SK-N-SH treated with all-trans-retinoic acid at 6 μM for 48 hours (cell line): ENCODE data around the gene TTC7B.

ENCODE experiments used
- RARB ChIP-seq: fragments of 250-450 bp; sonication (Bioruptor Pico); IDR thresholded peaks from 2 replicates; pipeline ENCODE4 v1.8.0; 2021; ENCODE audit warnings: mild to moderate bottlenecking, moderate library complexity
- TCF4 ChIP-seq: fragments of 250-450 bp; sonication (Bioruptor Pico); IDR thresholded peaks from 2 replicates; pipeline ENCODE4 v1.8.0; 2021; ENCODE audit warnings: mild to moderate bottlenecking, moderate library complexity, borderline replicate concordance
- ZFP3 ChIP-seq: fragments of 250-450 bp; sonication (Bioruptor Pico); IDR thresholded peaks from 2 replicates; pipeline ENCODE4 v1.5.0; 2020; ENCODE audit warnings: mild to moderate bottlenecking, moderate library complexity
- ZNF565 ChIP-seq: fragments of 450-650 bp; formaldehyde crosslinking; conservative IDR thresholded peaks from 2 replicates; pipeline ENCODE4 v1.5.0; 2020; ENCODE audit warnings: low read depth, mild to moderate bottlenecking, moderate library complexity
- TF ChIP-seq, protein P1 (sequence below): fragments of 250-450 bp; sonication (Bioruptor Pico); IDR thresholded peaks from 2 replicates; pipeline ENCODE4 v1.5.1; 2021; ENCODE audit warnings: mild to moderate bottlenecking, moderate library complexity

DNA sequence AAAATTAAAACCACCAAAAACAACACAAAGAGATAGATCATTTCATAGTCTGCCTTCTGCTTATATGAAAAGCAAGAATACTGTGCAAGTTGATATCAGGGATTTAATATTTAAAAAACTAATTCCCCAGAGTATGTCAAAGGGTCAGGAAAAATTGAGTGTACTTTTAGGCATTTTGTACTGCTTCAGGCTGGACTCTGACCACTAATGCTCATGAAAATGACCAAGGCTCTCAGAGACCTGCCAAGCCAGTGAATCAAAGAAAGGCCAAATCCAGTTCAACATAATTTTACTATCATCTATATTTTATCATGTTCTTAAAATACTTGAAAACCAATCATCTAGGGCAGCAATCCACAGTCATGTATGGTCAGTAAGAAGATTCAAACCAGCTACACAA, 66.0 kb downstream of the TTC7B start:
- no peak for TF ChIP-seq RARB (CRISPR knock-in tag)
- TF ChIP-seq, protein P1, sequence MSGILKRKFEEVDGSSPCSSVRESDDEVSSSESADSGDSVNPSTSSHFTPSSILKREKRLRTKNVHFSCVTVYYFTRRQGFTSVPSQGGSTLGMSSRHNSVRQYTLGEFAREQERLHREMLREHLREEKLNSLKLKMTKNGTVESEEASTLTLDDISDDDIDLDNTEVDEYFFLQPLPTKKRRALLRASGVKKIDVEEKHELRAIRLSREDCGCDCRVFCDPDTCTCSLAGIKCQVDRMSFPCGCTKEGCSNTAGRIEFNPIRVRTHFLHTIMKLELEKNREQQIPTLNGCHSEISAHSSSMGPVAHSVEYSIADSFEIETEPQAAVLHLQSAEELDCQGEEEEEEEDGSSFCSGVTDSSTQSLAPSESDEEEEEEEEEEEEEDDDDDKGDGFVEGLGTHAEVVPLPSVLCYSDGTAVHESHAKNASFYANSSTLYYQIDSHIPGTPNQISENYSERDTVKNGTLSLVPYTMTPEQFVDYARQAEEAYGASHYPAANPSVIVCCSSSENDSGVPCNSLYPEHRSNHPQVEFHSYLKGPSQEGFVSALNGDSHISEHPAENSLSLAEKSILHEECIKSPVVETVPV (CRISPR knock-in tag), result no peak
- TF ChIP-seq ZNF565 (CRISPR knock-in tag), result no peak
- no peak for TF ChIP-seq TCF4 (CRISPR knock-in tag)
- TF ChIP-seq ZFP3 (CRISPR knock-in tag), result no peak
